Psoas muscle (tissue), 8 donors: ENCODE measurements around the gene GNG5. TPM values are rescaled to one million over a fixed set of nuclear protein-coding genes. Genes with fewer than 3 reads are reported as not detected.

Source experiments
- ATAC-seq, 4 donors: fragments of 200-7000 bp; cut with Tn5 transposase; one replicate each; pipeline ENCODE4 v1.9.1; 2020; ENCODE audit warnings: moderate library complexity in 3 of 4, mild to moderate bottlenecking in 2 of 4
- DNase-seq, 2 donors: peaks; one replicate each; pipeline ENCODE4 v3.0.0-alpha.2; 2020
- H3K27ac ChIP-seq: fragments of 200-600 bp; one replicate; pipeline ENCODE4 v1.8.0; 2022
- H3K27me3 ChIP-seq, 3 donors: fragments of 200-600 bp in 1 of 3; one replicate each; pipeline versions ENCODE4 v1.6.1 to v1.8.0; 2013 to 2022; ENCODE audit warnings: low read length in 2 of 3, mild to moderate bottlenecking in 2 of 3, moderate library complexity in 1 of 3; ENCODE audit not compliant: insufficient read depth in 3 of 3
- H3K36me3 ChIP-seq, 2 donors: fragments of 200-600 bp in 1 of 2; one replicate each; pipeline versions ENCODE4 v1.6.1 to v1.8.0; 2013 to 2022; ENCODE audit warnings: low read depth in 1 of 2, mild to moderate bottlenecking in 1 of 2, moderate library complexity in 1 of 2; ENCODE audit not compliant: insufficient read depth in 1 of 2
- H3K4me1 ChIP-seq: fragments of 200-600 bp; one replicate; pipeline ENCODE4 v1.8.0; 2022
- H3K4me3 ChIP-seq: fragments of 200-600 bp; one replicate; pipeline ENCODE4 v1.8.0; 2022; ENCODE audit warnings: mild to moderate bottlenecking
- H3K9me3 ChIP-seq: fragments of 200-600 bp; one replicate; pipeline ENCODE4 v1.8.0; 2022
- CTCF ChIP-seq: fragments of 200-600 bp; IDR thresholded peaks from one replicate; pipeline ENCODE4 v1.8.0; 2022; ENCODE audit warnings: antibody characterized with exemption
- WGBS, 3 donors: extraction: QIAGEN DNeasy Blood & Tissue Kit; methylation state at CpG; one replicate each; pipeline versions ENCODE4 v1.1.6 to v1.1.7; 2013; 5-methylcytosine and 5-hydroxymethylcytosine counted together
- intact Hi-C, 2 donors: fragments of 100-400 bp; cut with DNase I; formaldehyde crosslinking; loops; one replicate each; pipeline versions ENCODE4 v1.11.0 to v1.14.2; 2022
- polyA plus RNA-seq, 3 donors: library from polyadenylated mRNA; stranded (reverse); fragments of 200-250 nt; gene quantifications; one replicate each; pipeline ENCODE4 v1.2.3, GENCODE V29; 2013
- total RNA-seq, 4 donors: library from RNA; stranded (reverse); fragmentation: NEBNext Ultra II Directional in 2 of 4; extraction: Animal tissue kit (Norgen Biotek cat#: 25700) in 2 of 4; gene quantifications; one replicate each; pipeline versions ENCODE4 v1.2.1 to v1.2.4, GENCODE V29; 2021 to 2023
- donor health status: healthy with polysubstance abuse.
- donor health status: DM: no; HTN: no; CAD: no; lungs with moderate emphysema.
- donor health status: Bipolar disorder and iron deficiency.
- donor health status: healthy.
- donor health status: DM: yes; HTN: yes; CAD: no.
- donor health status: DM: no; HTN: no; CAD: no.
- donor health status: DM: no; HTN: no; CAD: no.
- donor health status: DM: yes; HTN: yes; CAD: no.

GNG5 gene
- total and polyA plus RNA-seq, 7 donors: 112 to 313 (median 163) TPM

DNA sequence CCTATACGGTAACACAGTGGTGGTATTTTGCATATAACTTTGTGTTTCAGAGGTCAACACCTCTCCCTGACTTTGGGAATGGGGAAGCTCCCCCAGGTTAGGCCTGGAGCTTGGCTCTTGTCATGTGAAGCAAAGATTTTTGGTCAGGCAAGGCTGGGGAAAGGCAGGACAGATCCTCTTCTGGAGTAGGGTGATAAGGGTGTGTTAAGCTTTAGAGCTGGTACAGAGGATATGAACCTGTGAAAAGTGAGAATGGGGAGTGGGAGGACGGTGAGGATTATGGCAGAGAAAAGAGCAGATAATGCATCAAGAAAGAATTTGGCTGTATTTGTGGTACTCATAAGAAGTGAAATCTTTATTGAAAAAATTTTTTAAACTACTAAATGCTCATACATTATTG, 25.1 kb downstream of the GNG5 start:
- WGBS, 3 donors: 89 to 90% (median 90%) methylated on average over 2 of the region's 2 CpGs
- no peak overlapping the region for H3K4me3 ChIP-seq
- peaks cover 0 to 11% (median 0%) of the 10 kb centered on the region in 3 donors for H3K27me3 ChIP-seq
- H3K9me3 ChIP-seq: no peaks in the 10 kb centered on the region
- no peak overlapping the region for H3K27ac ChIP-seq
- intact Hi-C loops: no loop called here
- ATAC-seq: no peak
- peaks cover 0 to 46% of the 10 kb centered on the region in 2 donors for H3K36me3 ChIP-seq
- no peak for TF ChIP-seq CTCF
- DNase-seq: no peak
- peaks cover 27% of the 10 kb centered on the region for H3K4me1 ChIP-seq

DNA sequence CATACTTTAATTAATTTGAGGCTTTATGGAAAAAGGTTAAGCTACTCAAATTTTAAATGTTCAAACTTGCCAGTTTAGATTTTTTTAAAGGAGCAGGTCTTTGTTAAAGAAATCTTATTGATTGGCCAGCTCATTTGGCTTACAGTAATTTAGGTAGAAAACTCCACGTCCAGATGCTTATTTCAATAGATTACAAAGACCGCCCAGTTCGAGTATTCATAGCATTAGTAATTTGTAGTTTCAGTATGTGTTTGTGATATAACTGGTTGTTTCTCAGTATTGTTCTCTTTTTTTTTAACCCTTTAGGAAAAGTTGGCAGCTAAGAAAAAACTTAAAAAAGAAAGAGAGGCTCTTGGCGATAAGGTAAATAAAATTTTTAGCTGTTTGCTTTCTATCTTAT, 25.7 kb downstream of the GNG5 start:
- no peak for ATAC-seq
- no peak overlapping the region for H3K27ac ChIP-seq
- no peaks in the 10 kb centered on the region for H3K9me3 ChIP-seq
- H3K4me3 ChIP-seq: peak overlapping the region; percentile 83
- no peak for DNase-seq
- peaks cover 0 to 12% (median 0%) of the 10 kb centered on the region in 3 donors for H3K27me3 ChIP-seq
- 85 to 86% (median 85%) methylated on average over 4 of the region's 4 CpGs for WGBS, 3 donors
- H3K36me3 ChIP-seq: peaks cover 0 to 42% of the 10 kb centered on the region in 2 donors
- intact Hi-C loops: no loop called here
- H3K4me1 ChIP-seq: peaks cover 27% of the 10 kb centered on the region
- TF ChIP-seq CTCF: no peak

DNA sequence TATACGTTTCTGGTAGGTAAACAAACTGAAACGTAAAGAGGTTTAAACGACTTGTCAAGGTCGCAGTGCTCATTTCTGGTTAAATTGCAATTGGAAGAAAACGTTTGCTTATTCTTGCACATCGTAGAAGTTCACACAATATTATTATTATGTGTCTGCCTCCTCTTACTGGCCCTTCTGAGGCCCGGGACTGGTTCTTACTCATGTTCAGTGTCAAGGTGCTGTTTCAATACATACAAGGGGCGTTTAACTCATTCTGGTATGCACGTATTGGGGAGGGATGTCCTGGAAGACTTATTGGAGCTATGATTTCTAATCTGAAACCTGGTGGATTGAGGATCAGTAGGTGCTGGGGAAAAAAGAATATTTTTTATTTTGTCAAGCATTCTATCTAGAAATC, 26.4 kb downstream of the GNG5 start:
- intact Hi-C loops: loop anchor here in 1 of 2 donors (2.0 kb wide), 1 partner anchor 27 kb away; the partner anchor contains the start of genes GNG5 and SPATA1
- peak overlapping the region; percentile 83 for H3K4me3 ChIP-seq
- H3K27me3 ChIP-seq: peaks cover 0 to 18% (median 0%) of the 10 kb centered on the region in 3 donors
- peaks cover 27% of the 10 kb centered on the region for H3K4me1 ChIP-seq
- H3K9me3 ChIP-seq: no peaks in the 10 kb centered on the region
- TF ChIP-seq CTCF: no peak
- peak overlapping the region; percentile 92 for H3K27ac ChIP-seq
- DNase-seq (no peak), ATAC-seq (no peak)
- H3K36me3 ChIP-seq: peaks cover 0 to 36% of the 10 kb centered on the region in 2 donors
- WGBS, 3 donors: 3 to 4% (median 4%) methylated on average over 9 of the region's 9 CpGs

- 4 to 5% (median 4%) methylated on average over 51 of the region's 51 CpGs for WGBS, 3 donors
- Histone ChIP-seq H3K4me3 (peak within 1 kb of the TSS; percentile 83), H3K27me3 (peaks cover 0 to 26% (median 2%) of the 10 kb centered on the region in 3 donors), H3K9me3 (no peaks in the 10 kb centered on the region), H3K36me3 (peaks cover 0 to 27% of the 10 kb centered on the region in 2 donors), H3K27ac (peak within 1 kb of the TSS; percentile 92), H3K4me1 (peaks cover 27% of the 10 kb centered on the region)
- ATAC-seq: peak; percentile 93 to 99 (median 94)
- no peak for TF ChIP-seq CTCF
- intact Hi-C loops: loop anchor here in 1 of 2 donors (2.0 kb wide), 1 partner anchor 28 kb away; the partner anchor contains the start of genes GNG5 and SPATA1
- DNase-seq: peak; percentile 68 to 84
Measured at GRCh38 chr1:84478876-84479868, 27.2 kb downstream of the GNG5 start, which contains the start of gene RPF1. Gene RPF1, plus strand, starts transcription at chr1:84479266. Its CDS starts 16 bp downstream, at chr1:84479282.
